Activated gamma-delta T cell (primary cell): ENCODE results near the gene LRRC32.
"Not testable (repeated sequence)": the region's sequence is repeated elsewhere in the genome, so short reads cannot be mapped to it uniquely, and the experiment has no call there.

Source experiments
- DNase-seq: peaks from one replicate; lab custom pipeline; 2025; lab: John Stamatoyannopoulos, UW

LRRC32 gene

GRCh38 chr11:76653012-76653673 lies 17.4 kb downstream of the LRRC32 start:
- DNase-seq, result no peak

GRCh38 chr11:76649851-76650372 lies 20.6 kb downstream of the LRRC32 start:
- DNase-seq, result no peak

- DNase-seq, result no peak
Observed at GRCh38 chr11:76649011-76649410, 21.5 kb downstream of the LRRC32 start.

- no peak for DNase-seq
Observed at GRCh38 chr11:76648061-76648460, 22.5 kb downstream of the LRRC32 start.

- DNase-seq, result no peak
Observed at GRCh38 chr11:76646882-76647534, 23.5 kb downstream of the LRRC32 start.

- DNase-seq, result no peak
Observed at GRCh38 chr11:76644591-76644990, 26.0 kb downstream of the LRRC32 start.

GRCh38 chr11:76643711-76644110 lies 26.8 kb downstream of the LRRC32 start:
- not testable (repeated sequence) for DNase-seq

- DNase-seq, result no peak
Observed at GRCh38 chr11:76642341-76642740, 28.2 kb downstream of the LRRC32 start.

- no peak for DNase-seq
Observed at GRCh38 chr11:76641905-76642304, 28.6 kb downstream of the LRRC32 start.

- no peak for DNase-seq
Observed at GRCh38 chr11:76640501-76640900, 30.0 kb downstream of the LRRC32 start.

GRCh38 chr11:76639621-76640020 lies 30.9 kb downstream of the LRRC32 start:
- no peak for DNase-seq

- no peak for DNase-seq
Observed at GRCh38 chr11:76638270-76639197, 32.0 kb downstream of the LRRC32 start.

GRCh38 chr11:76637491-76638269 lies 32.9 kb downstream of the LRRC32 start:
- DNase-seq, result no peak

- no peak for DNase-seq
Observed at GRCh38 chr11:76636826-76637460, 33.6 kb downstream of the LRRC32 start.

GRCh38 chr11:76635991-76636738 lies 34.4 kb downstream of the LRRC32 start:
- DNase-seq, result no peak

GRCh38 chr11:76634886-76635285 lies 35.7 kb downstream of the LRRC32 start:
- no peak for DNase-seq

- DNase-seq, result no peak
Observed at GRCh38 chr11:76632492-76632891, 38.1 kb downstream of the LRRC32 start.

GRCh38 chr11:76631566-76632308 lies 38.8 kb downstream of the LRRC32 start:
- no peak for DNase-seq

- no peak for DNase-seq
Observed at GRCh38 chr11:76630600-76631281, 39.8 kb downstream of the LRRC32 start.
